Peyer's patch (tissue), 4 donors: ENCODE data around the gene MAN1A2. TPM values are rescaled to one million over a fixed set of nuclear protein-coding genes. Genes with fewer than 3 reads are reported as not detected.

Experiments
- DNase-seq, 3 donors: peaks; one replicate each; pipeline ENCODE4 v3.0.0-alpha.2; 2017 to 2019
- H3K27ac ChIP-seq, 4 donors: fragments of 200-600 bp; sonication (generic); one replicate each; pipeline ENCODE4 v1.5.1; 2016 to 2019
- H3K27me3 ChIP-seq, 2 donors: fragments of 200-600 bp; sonication (generic); one replicate each; pipeline ENCODE4 v1.5.1; 2019
- H3K36me3 ChIP-seq, 3 donors: fragments of 200-600 bp; sonication (generic); one replicate each; pipeline ENCODE4 v1.5.1; 2016 to 2019
- H3K4me1 ChIP-seq, 4 donors: fragments of 200-600 bp; sonication (generic); one replicate each; pipeline ENCODE4 v1.5.1; 2016 to 2019
- H3K4me3 ChIP-seq, 4 donors: fragments of 200-600 bp; sonication (generic); 1 replicate in 3 of 4; 2 replicates in 1 of 4; pipeline ENCODE4 v1.5.1; 2016 to 2019; ENCODE audit warnings: mild to moderate bottlenecking in 1 of 4
- H3K9me3 ChIP-seq, 4 donors: fragments of 200-600 bp; sonication (generic); one replicate each; pipeline ENCODE4 v1.5.1; 2016 to 2019; ENCODE audit warnings: mild to moderate bottlenecking in 1 of 4
- POLR2A ChIP-seq, 2 donors: fragments of 450-650 bp; IDR thresholded peaks; one replicate each; pipeline ENCODE4 v1.5.1; 2017; ENCODE audit warnings: antibody characterized with exemption in 2 of 2, mild to moderate bottlenecking in 2 of 2, moderate library complexity in 2 of 2
- total RNA-seq, 4 donors: library from RNA; depleted of rRNA; stranded (reverse); fragments of >200 nt; gene quantifications; one replicate each; pipeline ENCODE4 v1.1.0, GENCODE V29; 2016
- TF ChIP-seq, protein P1 (sequence below), 6 experiments: fragments of 450-650 bp in 4 of 6; fragments of 200-600 bp in 2 of 6; sonication (generic) in 1 of 6; IDR thresholded peaks; one replicate each; pipeline ENCODE4 v1.5.1; 2017 to 2019; ENCODE audit warnings: antibody characterized with exemption in 6 of 6, mild to moderate bottlenecking in 3 of 6, moderate library complexity in 1 of 6

Gene MAN1A2
- total RNA-seq, 4 donors from 2014 or later: 43.2 to 53.8 (median 49.4) TPM

DNA sequence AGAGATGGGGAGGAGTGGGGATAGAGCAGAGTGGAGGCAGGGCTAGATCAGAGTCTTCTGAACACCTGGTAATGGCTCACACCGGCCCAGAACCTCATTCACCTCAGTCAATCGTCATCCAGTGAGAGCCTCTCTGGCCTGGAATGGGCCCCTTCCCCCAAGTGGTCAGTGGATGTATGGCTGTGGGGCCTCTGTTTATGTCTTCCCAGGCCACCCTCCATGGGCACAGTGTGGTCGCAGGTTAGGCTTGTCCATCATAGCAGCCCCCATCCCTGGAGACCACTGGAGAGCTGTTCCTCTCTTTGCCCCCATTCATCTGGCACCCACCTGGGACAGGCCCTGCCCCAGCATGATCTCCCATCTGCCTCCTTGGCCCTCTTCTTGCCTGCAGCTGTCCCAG lies 209.0 kb downstream of the MAN1A2 start:
- TF ChIP-seq, protein P1, sequence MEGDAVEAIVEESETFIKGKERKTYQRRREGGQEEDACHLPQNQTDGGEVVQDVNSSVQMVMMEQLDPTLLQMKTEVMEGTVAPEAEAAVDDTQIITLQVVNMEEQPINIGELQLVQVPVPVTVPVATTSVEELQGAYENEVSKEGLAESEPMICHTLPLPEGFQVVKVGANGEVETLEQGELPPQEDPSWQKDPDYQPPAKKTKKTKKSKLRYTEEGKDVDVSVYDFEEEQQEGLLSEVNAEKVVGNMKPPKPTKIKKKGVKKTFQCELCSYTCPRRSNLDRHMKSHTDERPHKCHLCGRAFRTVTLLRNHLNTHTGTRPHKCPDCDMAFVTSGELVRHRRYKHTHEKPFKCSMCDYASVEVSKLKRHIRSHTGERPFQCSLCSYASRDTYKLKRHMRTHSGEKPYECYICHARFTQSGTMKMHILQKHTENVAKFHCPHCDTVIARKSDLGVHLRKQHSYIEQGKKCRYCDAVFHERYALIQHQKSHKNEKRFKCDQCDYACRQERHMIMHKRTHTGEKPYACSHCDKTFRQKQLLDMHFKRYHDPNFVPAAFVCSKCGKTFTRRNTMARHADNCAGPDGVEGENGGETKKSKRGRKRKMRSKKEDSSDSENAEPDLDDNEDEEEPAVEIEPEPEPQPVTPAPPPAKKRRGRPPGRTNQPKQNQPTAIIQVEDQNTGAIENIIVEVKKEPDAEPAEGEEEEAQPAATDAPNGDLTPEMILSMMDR (IDR thresholded peaks at IDR 0.05): no peak
- no peak for TF ChIP-seq POLR2A (IDR thresholded peaks at IDR 0.05)
- no peak overlapping the region for H3K27ac ChIP-seq
- H3K27me3 ChIP-seq: no peaks in the 10 kb centered on the region
- DNase-seq: peak in 1 of 3 donors; percentile 23
- no peaks in the 10 kb centered on the region for H3K4me1 ChIP-seq
- no peak overlapping the region for H3K4me3 ChIP-seq
- H3K9me3 ChIP-seq: no peaks in the 10 kb centered on the region
- no peaks in the 10 kb centered on the region for H3K36me3 ChIP-seq

- Histone ChIP-seq H3K27ac (no peak overlapping the region), H3K36me3 (no peaks in the 10 kb centered on the region), H3K9me3 (no peaks in the 10 kb centered on the region), H3K4me3 (no peak overlapping the region), H3K4me1 (no peaks in the 10 kb centered on the region), H3K27me3 (no peaks in the 10 kb centered on the region)
- peak in 1 of 3 donors; percentile 6 for DNase-seq
- TF ChIP-seq POLR2A (IDR thresholded peaks at IDR 0.05): no peak
- TF ChIP-seq, protein P1 (IDR thresholded peaks at IDR 0.05): no peak
Observed at GRCh38 chr1:117577191-117577885, 210.1 kb downstream of the MAN1A2 start.

GRCh38 chr1:117578466-117578865 lies 211.2 kb downstream of the MAN1A2 start:
- no peak overlapping the region for H3K27ac ChIP-seq
- DNase-seq: no peak
- no peak for TF ChIP-seq POLR2A (IDR thresholded peaks at IDR 0.05)
- TF ChIP-seq, protein P1 (IDR thresholded peaks at IDR 0.05): no peak
- H3K9me3 ChIP-seq: no peaks in the 10 kb centered on the region
- H3K4me1 ChIP-seq: no peaks in the 10 kb centered on the region
- no peak overlapping the region for H3K4me3 ChIP-seq
- no peaks in the 10 kb centered on the region for H3K36me3 ChIP-seq
- no peaks in the 10 kb centered on the region for H3K27me3 ChIP-seq

Other genes with a start within 250 kb of the MAN1A2 start
- 10 to 100 TPM in 1 of 4 donors, 1 to 10 TPM in 3; 1.8 to 28.9 (median 4.4) TPM for gene TRIM45, start 245.7 kb upstream of the MAN1A2 start, total RNA-seq
- not detected for gene VTCN1, start 156.5 kb upstream of the MAN1A2 start, total RNA-seq
- gene TENT5C, start 238.6 kb downstream of the MAN1A2 start, total RNA-seq: 10 to 100 TPM in 3 of 4 donors, 1 to 10 TPM in 1; 6.4 to 20.6 (median 12.8) TPM